NCI-H1105 treated with DMSO at 0.1 percent for 48 hours (cell line): ENCODE measurements around the gene COL9A1.

Experiments used
- DNase-seq: peaks from one replicate; lab custom pipeline; 2025; lab: John Stamatoyannopoulos, UW

The COL9A1 gene

GRCh38 chr6:70172252-70172651 lies 130.6 kb downstream of the COL9A1 start:
- DNase-seq, result no peak

GRCh38 chr6:70171236-70171635 lies 131.6 kb downstream of the COL9A1 start:
- no peak for DNase-seq

GRCh38 chr6:70168681-70169377 lies 134.1 kb downstream of the COL9A1 start:
- no peak for DNase-seq
